B cell (primary cell): Measurements from ENCODE around the gene NSUN5. TPM values are rescaled to one million over a fixed set of nuclear protein-coding genes. Genes with fewer than 3 reads are reported as not detected.

Source experiments
- ATAC-seq: fragments of 200-7000 bp; cut with Tn5 transposase; one replicate; pipeline ENCODE4 v1.10.0; 2021; ENCODE audit warnings: low read depth, mild to moderate bottlenecking, moderate number of reproducible peaks, moderate library complexity
- CTCF ChIA-PET: fragments of 350-600 bp; sonication (Branson Sonifier 250); formaldehyde crosslinking; loops from one replicate; lab custom pipeline; 2021; ENCODE audit warnings: antibody characterized with exemption, inconsistent platforms; lab: Charles Lee
- POLR2A ChIA-PET: fragments of 350-600 bp; sonication (Branson Sonifier 250); formaldehyde crosslinking; loops from one replicate; lab custom pipeline; 2021; ENCODE audit warnings: antibody characterized with exemption; lab: Charles Lee
- DNase-seq: peaks from one replicate; pipeline ENCODE4 v3.0.0; 2013
- H2AFZ ChIP-seq: 2 replicates; pipeline ENCODE4 v1.6.1; 2012; ENCODE audit warnings: mild to moderate bottlenecking, low read depth, low read length; ENCODE audit not compliant: insufficient read depth, poor library complexity, severe bottlenecking
- H3K27ac ChIP-seq, 2 donors: 1 replicate in 1 of 2; 2 replicates in 1 of 2; pipeline ENCODE4 v1.5.1; 2012 to 2013; ENCODE audit warnings: low read length in 2 of 2, mild to moderate bottlenecking in 2 of 2, moderate library complexity in 1 of 2
- H3K27me3 ChIP-seq, 4 experiments: fragments of 200-600 bp in 1 of 4; sonication (generic) in 1 of 4; replicated peaks in 1 of 4; 1 replicate in 2 of 4; 2 replicates in 2 of 4; pipeline versions ENCODE4 v1.6.1 to v1.7.0; 2013 to 2016; ENCODE audit warnings: low read length in 3 of 4, mild to moderate bottlenecking in 2 of 4, mixed read lengths in 1 of 4, moderate library complexity in 1 of 4; ENCODE audit not compliant: insufficient read depth in 4 of 4, control insufficient read depth in 3 of 4; ENCODE audit errors: control extremely low read depth in 1 of 4
- H3K36me3 ChIP-seq, 2 experiments: replicated peaks in 1 of 2; 1 replicate in 1 of 2; 2 replicates in 1 of 2; pipeline versions ENCODE4 v1.6.1 to v1.7.1; 2013; ENCODE audit warnings: low read length in 1 of 2; ENCODE audit not compliant: insufficient read depth in 2 of 2, control insufficient read depth in 1 of 2; ENCODE audit errors: control extremely low read depth in 1 of 2, extremely low read depth in 1 of 2
- H3K4me1 ChIP-seq, 2 donors: fragments of 200-600 bp in 1 of 2; sonication (generic) in 1 of 2; 1 replicate in 1 of 2; 2 replicates in 1 of 2; pipeline versions ENCODE4 v1.5.1 to v1.6.1; 2013 to 2017; ENCODE audit warnings: low read length in 2 of 2; ENCODE audit not compliant: control insufficient read depth in 2 of 2, insufficient read depth in 2 of 2
- H3K4me2 ChIP-seq: replicated peaks from 2 replicates; pipeline ENCODE3; 2012; ENCODE audit warnings: mild to moderate bottlenecking, low read depth, low read length; ENCODE audit not compliant: poor library complexity, severe bottlenecking
- H3K4me3 ChIP-seq, 5 experiments: fragments of 200-600 bp in 1 of 5; sonication (generic) in 1 of 5; 1 replicate in 3 of 5; 2 replicates in 2 of 5; pipeline versions ENCODE4 v1.5.1 to v1.7.0; 2011 to 2016; ENCODE audit warnings: low read length in 4 of 5, mild to moderate bottlenecking in 4 of 5, low read depth in 2 of 5, control low read depth in 1 of 5, moderate library complexity in 1 of 5; ENCODE audit not compliant: insufficient read depth in 1 of 5; ENCODE audit errors: control extremely low read depth in 1 of 5, extremely low read depth in 1 of 5
- H3K79me2 ChIP-seq: fragments of 200-600 bp; sonication (generic); one replicate; pipeline ENCODE4 v1.6.0; 2016; ENCODE audit warnings: low read length; ENCODE audit not compliant: control insufficient read depth, insufficient read depth
- H3K9ac ChIP-seq: fragments of 200-600 bp; sonication (generic); 2 replicates; pipeline ENCODE4 v1.6.1; 2017; ENCODE audit warnings: mild to moderate bottlenecking, low read length, moderate library complexity
- H3K9me3 ChIP-seq, 3 donors: one replicate each; pipeline versions ENCODE4 v1.6.1 to v1.7.1; 2013; ENCODE audit warnings: low read length in 2 of 3; ENCODE audit not compliant: control insufficient read depth in 2 of 3, insufficient read depth in 1 of 3; ENCODE audit errors: control extremely low read depth in 1 of 3
- H4K20me1 ChIP-seq: 2 replicates; pipeline ENCODE4 v1.6.0; 2012; ENCODE audit warnings: mild to moderate bottlenecking, low read length; ENCODE audit not compliant: insufficient read depth, control insufficient read depth, poor library complexity, severe bottlenecking
- H3K27ac Mint-ChIP-seq: one replicate; pipeline ENCODE4 v1.8.0; 2021; ENCODE audit warnings: mixed read lengths
- H3K27me3 Mint-ChIP-seq: one replicate; pipeline ENCODE4 v1.8.0; 2021; ENCODE audit warnings: mixed read lengths
- H3K4me1 Mint-ChIP-seq: one replicate; pipeline ENCODE4 v1.8.0; 2021; ENCODE audit warnings: mixed read lengths
- H3K4me3 Mint-ChIP-seq: one replicate; pipeline ENCODE4 v1.8.0; 2021; ENCODE audit warnings: mixed read lengths
- H3K9me3 Mint-ChIP-seq: one replicate; pipeline ENCODE4 v1.8.0; 2022; ENCODE audit warnings: mixed read lengths; ENCODE audit not compliant: insufficient read depth
- EZH2 ChIP-seq: IDR thresholded peaks from 2 replicates; pipeline ENCODE4 v1.6.1; 2012; ENCODE audit warnings: borderline replicate concordance, low read depth, mild to moderate bottlenecking, moderate library complexity, low read length; ENCODE audit not compliant: insufficient read depth, poor library complexity, severe bottlenecking
- WGBS: methylation state at CpG from one replicate; pipeline ENCODE4 v1.1.5; 2013; ENCODE audit warnings: missing lambda C conversion rate; ENCODE audit not compliant: insufficient coverage; 5-methylcytosine and 5-hydroxymethylcytosine counted together
- intact Hi-C: fragments of 100-400 bp; cut with micrococcal nuclease; formaldehyde crosslinking; loops from one replicate; pipeline ENCODE4 v1.10.0; 2022
- polyA plus RNA-seq: library from polyadenylated mRNA; depleted of rRNA; stranded (reverse); fragments of >200 nt; gene quantifications from 2 replicates; pipeline ENCODE4 v1.2.3, GENCODE V29; 2012
- total RNA-seq, 2 donors: library from RNA; stranded (reverse); fragments of 120-200 nt in 1 of 2; gene quantifications; 1 replicate in 1 of 2; 2 replicates in 1 of 2; pipeline versions ENCODE4 v1.2.3 to v1.2.4, GENCODE V29; 2013 to 2022
- TF ChIP-seq, protein P1 (sequence below): fragments of 200-600 bp; IDR thresholded peaks from one replicate; pipeline ENCODE4 v1.8.0; 2022; ENCODE audit warnings: antibody characterized with exemption, mild to moderate bottlenecking

Gene NSUN5
- total and polyA plus RNA-seq, 2 donors (not counting 1 experiment from before 2014, with no cell fraction given): 67.1 to 98.0 TPM

DNA sequence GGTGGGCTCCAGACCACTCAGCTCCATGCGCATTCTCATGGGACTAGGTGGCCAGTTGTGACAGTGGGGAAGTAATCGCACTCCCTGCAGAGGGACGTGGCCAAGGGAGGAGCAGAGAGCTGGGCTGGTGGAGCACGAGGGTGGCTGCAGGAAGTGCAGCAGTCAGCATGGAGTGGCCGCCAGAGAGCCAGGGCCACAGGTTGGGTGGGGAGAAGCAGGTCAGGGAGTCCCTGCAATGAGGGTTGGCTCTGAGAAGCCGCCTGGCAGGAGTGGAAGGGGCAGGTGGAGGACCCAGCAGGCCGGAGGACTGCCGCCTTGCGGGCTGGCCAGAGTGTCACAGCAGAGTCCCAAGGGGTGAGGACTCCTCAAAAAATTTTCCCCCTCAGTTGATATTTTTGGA, 45.6 kb upstream of the NSUN5 start:
- H3K4me1 ChIP-seq: peaks cover 0 to 8% of the 10 kb centered on the region in 2 donors
- no peaks in the 10 kb centered on the region for H3K36me3 ChIP-seq
- H4K20me1 ChIP-seq: no peaks in the 10 kb centered on the region
- H3K79me2 ChIP-seq: no peaks in the 10 kb centered on the region
- ChIA-PET POLR2A (no interaction called here), CTCF (no interaction called here)
- H3K4me1 Mint-ChIP-seq: peaks cover 7% of the 10 kb centered on the region
- H2AFZ ChIP-seq: no peak overlapping the region
- peaks cover under 1% of the 10 kb centered on the region for H3K27me3 Mint-ChIP-seq
- intact Hi-C loops: no loop called here
- WGBS: 94% methylated on average over 9 of the region's 9 CpGs
- H3K4me3 Mint-ChIP-seq: no peak overlapping the region
- no peak overlapping the region for H3K9ac ChIP-seq
- peaks cover 0 to 4% (median 0%) of the 10 kb centered on the region in 3 donors for H3K9me3 ChIP-seq
- peaks cover 0 to 11% (median 2%) of the 10 kb centered on the region in 4 experiments for H3K27me3 ChIP-seq
- ATAC-seq (no peak), DNase-seq (no peak)
- no peak overlapping the region for H3K4me3 ChIP-seq
- no peak overlapping the region for H3K4me2 ChIP-seq
- no peak overlapping the region for H3K27ac ChIP-seq
- TF ChIP-seq EZH2: no peak
- TF ChIP-seq, protein P1, sequence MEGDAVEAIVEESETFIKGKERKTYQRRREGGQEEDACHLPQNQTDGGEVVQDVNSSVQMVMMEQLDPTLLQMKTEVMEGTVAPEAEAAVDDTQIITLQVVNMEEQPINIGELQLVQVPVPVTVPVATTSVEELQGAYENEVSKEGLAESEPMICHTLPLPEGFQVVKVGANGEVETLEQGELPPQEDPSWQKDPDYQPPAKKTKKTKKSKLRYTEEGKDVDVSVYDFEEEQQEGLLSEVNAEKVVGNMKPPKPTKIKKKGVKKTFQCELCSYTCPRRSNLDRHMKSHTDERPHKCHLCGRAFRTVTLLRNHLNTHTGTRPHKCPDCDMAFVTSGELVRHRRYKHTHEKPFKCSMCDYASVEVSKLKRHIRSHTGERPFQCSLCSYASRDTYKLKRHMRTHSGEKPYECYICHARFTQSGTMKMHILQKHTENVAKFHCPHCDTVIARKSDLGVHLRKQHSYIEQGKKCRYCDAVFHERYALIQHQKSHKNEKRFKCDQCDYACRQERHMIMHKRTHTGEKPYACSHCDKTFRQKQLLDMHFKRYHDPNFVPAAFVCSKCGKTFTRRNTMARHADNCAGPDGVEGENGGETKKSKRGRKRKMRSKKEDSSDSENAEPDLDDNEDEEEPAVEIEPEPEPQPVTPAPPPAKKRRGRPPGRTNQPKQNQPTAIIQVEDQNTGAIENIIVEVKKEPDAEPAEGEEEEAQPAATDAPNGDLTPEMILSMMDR: no peak
- peaks cover 4% of the 10 kb centered on the region for H3K9me3 Mint-ChIP-seq
- no peak overlapping the region for H3K27ac Mint-ChIP-seq

DNA sequence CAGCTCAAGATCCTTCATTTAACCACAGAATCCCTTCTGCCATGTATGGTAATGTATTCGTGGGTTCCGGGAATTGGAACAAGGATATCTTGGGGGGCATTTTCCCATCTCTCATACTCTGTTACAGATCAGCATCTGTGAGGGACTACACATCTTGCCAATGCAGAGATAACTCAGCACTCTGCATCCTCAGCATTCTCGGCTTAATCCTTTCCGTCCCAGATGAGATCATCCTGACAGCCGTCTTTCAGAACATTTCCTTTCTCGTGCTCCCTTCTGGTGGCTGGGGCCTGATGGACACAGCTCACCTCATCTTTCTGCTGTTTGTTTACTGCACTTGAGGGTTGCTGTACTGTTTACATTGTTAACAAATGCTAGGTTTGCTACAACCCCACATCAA, 44.6 kb upstream of the NSUN5 start:
- Histone ChIP-seq H3K36me3 (no peaks in the 10 kb centered on the region), H3K4me1 (peaks cover 0 to 4% of the 10 kb centered on the region in 2 donors), H4K20me1 (no peaks in the 10 kb centered on the region), H3K4me2 (no peak overlapping the region), H3K9me3 (peaks cover 0 to 4% (median 0%) of the 10 kb centered on the region in 3 donors), H3K4me3 (no peak overlapping the region), H3K79me2 (no peaks in the 10 kb centered on the region), H3K27me3 (peaks cover 0 to 4% (median 0%) of the 10 kb centered on the region in 4 experiments), H2AFZ (no peak overlapping the region), H3K9ac (no peak overlapping the region), H3K27ac (no peak overlapping the region)
- WGBS: 100% methylated on average over 1 of the region's 6 CpGs
- ChIA-PET CTCF (no interaction called here), POLR2A (no interaction called here)
- TF ChIP-seq, protein P1: no peak
- no peak for TF ChIP-seq EZH2
- intact Hi-C loops: no loop called here
- no peak overlapping the region for H3K4me3 Mint-ChIP-seq
- H3K27ac Mint-ChIP-seq: no peak overlapping the region
- peaks cover 4% of the 10 kb centered on the region for H3K4me1 Mint-ChIP-seq
- H3K9me3 Mint-ChIP-seq: peaks cover 4% of the 10 kb centered on the region
- H3K27me3 Mint-ChIP-seq: no peaks in the 10 kb centered on the region
- no peak for ATAC-seq
- no peak for DNase-seq
